IMR-90 (cell line): Measurements from ENCODE around the gene TMCC1. TPM values are rescaled to one million over a fixed set of nuclear protein-coding genes. Genes with fewer than 3 reads are reported as not detected.

Experiments used
- ATAC-seq: fragments of 200-7000 bp; cut with Tn5 transposase; 2 replicates; pipeline ENCODE4 v1.9.1; 2020; ENCODE audit warnings: low read depth, mild to moderate bottlenecking, moderate library complexity
- BruUV-seq: library from RNA; stranded (reverse); fragments of 400-500 nt; replicated peaks from 2 replicates; lab custom pipeline; 2021; lab: Mats Ljungman, UMichigan
- CTCF ChIA-PET: fragments of 300-600 bp; formaldehyde crosslinking; extraction: SDS; loops from one replicate; lab custom pipeline; 2021; ENCODE audit warnings: antibody characterized with exemption; lab: Yijun Ruan, JAX
- POLR2A ChIA-PET: fragments of 300-600 bp; sonication (Branson Sonifier 250); formaldehyde crosslinking; loops from one replicate; lab custom pipeline; 2022; ENCODE audit warnings: antibody characterized with exemption; ENCODE audit not compliant: unreplicated experiment; lab: Charles Lee
- DNase-seq: peaks from one replicate; pipeline ENCODE4 v3.0.0; 2013
- H2AFZ ChIP-seq: replicated peaks from 2 replicates; pipeline ENCODE3; 2013; ENCODE audit warnings: low read length, mild to moderate bottlenecking; ENCODE audit not compliant: poor library complexity
- H2AK5ac ChIP-seq: 2 replicates; pipeline ENCODE4 v1.6.1; 2013; ENCODE audit warnings: low read depth, low read length, inconsistent platforms
- H2AK9ac ChIP-seq: replicated peaks from 2 replicates; pipeline ENCODE3; 2013; ENCODE audit warnings: mild to moderate bottlenecking, low read depth, low read length, moderate library complexity; ENCODE audit not compliant: poor library complexity
- H2BK120ac ChIP-seq: 2 replicates; pipeline ENCODE4 v1.6.1; 2013; ENCODE audit warnings: low read depth, low read length, inconsistent platforms
- H2BK15ac ChIP-seq: 3 replicates; pipeline ENCODE4 v1.6.1; 2013; ENCODE audit warnings: low read depth, low read length, inconsistent platforms
- H2BK20ac ChIP-seq: 2 replicates; pipeline ENCODE4 v1.6.1; 2013; ENCODE audit warnings: low read depth, mild to moderate bottlenecking, inconsistent platforms, low read length, moderate library complexity
- H2BK5ac ChIP-seq: 2 replicates; pipeline ENCODE4 v1.6.1; 2013; ENCODE audit warnings: mild to moderate bottlenecking, low read depth, low read length, inconsistent platforms; ENCODE audit not compliant: poor library complexity, severe bottlenecking
- H3K14ac ChIP-seq: replicated peaks from 2 replicates; pipeline ENCODE4 v1.6.1; 2013; ENCODE audit warnings: low read depth, low read length, inconsistent platforms
- H3K18ac ChIP-seq: 2 replicates; pipeline ENCODE4 v1.6.1; 2013; ENCODE audit warnings: low read depth, low read length, control low read depth
- H3K23ac ChIP-seq: 2 replicates; pipeline ENCODE4 v1.6.1; 2013; ENCODE audit warnings: low read depth, low read length, inconsistent platforms
- H3K27ac ChIP-seq: 2 replicates; pipeline ENCODE4 v1.5.1; 2013; ENCODE audit warnings: mild to moderate bottlenecking, control low read depth, low read length; ENCODE audit not compliant: insufficient read depth
- H3K27me3 ChIP-seq: 2 replicates; pipeline ENCODE4 v1.6.1; 2013; ENCODE audit warnings: low read length; ENCODE audit not compliant: control insufficient read depth, insufficient read depth
- H3K36me3 ChIP-seq: 2 replicates; pipeline ENCODE4 v1.6.1; 2013; ENCODE audit warnings: low read length, mixed read lengths; ENCODE audit not compliant: control insufficient read depth, insufficient read depth
- H3K4ac ChIP-seq: 2 replicates; pipeline ENCODE4 v1.6.1; 2013; ENCODE audit warnings: low read depth, low read length, inconsistent platforms
- H3K4me1 ChIP-seq: 2 replicates; pipeline ENCODE4 v1.6.1; 2013; ENCODE audit warnings: low read length, mixed read lengths; ENCODE audit not compliant: control insufficient read depth, insufficient read depth
- H3K4me2 ChIP-seq: 2 replicates; pipeline ENCODE4 v1.6.1; 2013; ENCODE audit warnings: low read depth, mild to moderate bottlenecking, control low read depth, low read length, moderate library complexity
- H3K4me3 ChIP-seq: 2 replicates; pipeline ENCODE4 v1.5.1; 2013; ENCODE audit warnings: low read depth, mild to moderate bottlenecking, control low read depth, low read length, moderate library complexity; ENCODE audit not compliant: insufficient read depth
- H3K56ac ChIP-seq: 2 replicates; pipeline ENCODE4 v1.6.1; 2013; ENCODE audit warnings: low read length, inconsistent platforms; ENCODE audit not compliant: insufficient read depth; ENCODE audit errors: extremely low read depth
- H3K79me1 ChIP-seq, 2 experiments: 2 replicates each; pipeline ENCODE4 v1.6.1; 2013; ENCODE audit warnings: low read length in 2 of 2, inconsistent platforms in 1 of 2, low read depth in 1 of 2
- H3K9ac ChIP-seq: 2 replicates; pipeline ENCODE4 v1.6.1; 2013; ENCODE audit warnings: low read depth, low read length, control low read depth
- H3K9me1 ChIP-seq: 2 replicates; pipeline ENCODE4 v1.6.1; 2013; ENCODE audit warnings: low read length, inconsistent platforms; ENCODE audit not compliant: insufficient read depth
- H3K9me3 ChIP-seq: 2 replicates; pipeline ENCODE4 v1.6.1; 2013; ENCODE audit warnings: low read length; ENCODE audit not compliant: control insufficient read depth, insufficient read depth
- H4K20me1 ChIP-seq: 2 replicates; pipeline ENCODE4 v1.6.1; 2013; ENCODE audit warnings: low read length, inconsistent platforms; ENCODE audit not compliant: insufficient read depth
- H4K5ac ChIP-seq: 2 replicates; pipeline ENCODE4 v1.6.1; 2013; ENCODE audit warnings: mild to moderate bottlenecking, low read depth, low read length, control low read depth
- H4K8ac ChIP-seq, 2 experiments: 2 replicates each; pipeline ENCODE4 v1.6.1; 2013; ENCODE audit warnings: low read depth in 2 of 2, low read length in 2 of 2, control low read depth in 1 of 2, inconsistent platforms in 1 of 2
- H4K91ac ChIP-seq: 2 replicates; pipeline ENCODE4 v1.6.1; 2013; ENCODE audit warnings: low read depth, low read length, inconsistent platforms; ENCODE audit not compliant: insufficient read depth
- BHLHE40 ChIP-seq: fragments of 150-350 bp; IDR thresholded peaks from 2 replicates; pipeline ENCODE4 v1.6.1; 2016; ENCODE audit warnings: mild to moderate bottlenecking, low read depth, low read length
- CEBPB ChIP-seq: IDR thresholded peaks from 2 replicates; pipeline ENCODE4 v1.6.1; 2012; ENCODE audit warnings: low read depth, low read length, improper control_type of control experiment
- CHD1 ChIP-seq: IDR thresholded peaks from 2 replicates; pipeline ENCODE4 v1.6.1; 2012; ENCODE audit warnings: low read depth, low read length, improper control_type of control experiment
- CTCF ChIP-seq: conservative IDR thresholded peaks from 2 replicates; pipeline ENCODE4 v1.5.1; 2012; ENCODE audit warnings: mild to moderate bottlenecking, low read depth, low read length, improper control_type of control experiment
- FOS ChIP-seq: fragments of 150-350 bp; IDR thresholded peaks from 2 replicates; pipeline ENCODE4 v1.6.1; 2016; ENCODE audit warnings: low read depth, low read length
- MAFK ChIP-seq: IDR thresholded peaks from 2 replicates; pipeline ENCODE4 v1.6.1; 2012; ENCODE audit warnings: low read depth, low read length, improper control_type of control experiment
- MAZ ChIP-seq: IDR thresholded peaks from 2 replicates; pipeline ENCODE4 v1.6.1; 2012; ENCODE audit warnings: low read depth, mild to moderate bottlenecking, low read length, improper control_type of control experiment, moderate library complexity, borderline replicate concordance
- MXI1 ChIP-seq: IDR thresholded peaks from 2 replicates; pipeline ENCODE4 v1.6.1; 2012; ENCODE audit warnings: low read depth, mild to moderate bottlenecking, low read length, moderate library complexity, borderline replicate concordance
- NFE2L2 ChIP-seq: fragments of 150-350 bp; IDR thresholded peaks from 2 replicates; pipeline ENCODE4 v1.6.1; 2016; ENCODE audit warnings: low read depth, mild to moderate bottlenecking, low read length
- POLR2A ChIP-seq: IDR thresholded peaks from 2 replicates; pipeline ENCODE4 v1.6.1; 2012; ENCODE audit warnings: mild to moderate bottlenecking, low read depth, low read length
- RAD21 ChIP-seq: IDR thresholded peaks from 2 replicates; pipeline ENCODE4 v1.6.1; 2012; ENCODE audit warnings: low read length, improper control_type of control experiment
- RCOR1 ChIP-seq: IDR thresholded peaks from 2 replicates; pipeline ENCODE4 v1.6.1; 2012; ENCODE audit warnings: mild to moderate bottlenecking, low read length, improper control_type of control experiment; ENCODE audit not compliant: insufficient replicate concordance
- RFX5 ChIP-seq: IDR thresholded peaks from 2 replicates; pipeline ENCODE4 v1.8.0; 2012; ENCODE audit warnings: low read depth, mild to moderate bottlenecking, low read length, moderate library complexity
- SMC3 ChIP-seq: fragments of 150-350 bp; IDR thresholded peaks from 2 replicates; pipeline ENCODE4 v1.6.1; 2016; ENCODE audit warnings: low read depth, mild to moderate bottlenecking, antibody characterized with exemption, low read length, moderate library complexity
- WGBS, 2 experiments: methylation state at CpG; one replicate each; pipeline versions ENCODE4 v1.1.5 to v1.1.7; 2013; ENCODE audit warnings: missing lambda C conversion rate in 2 of 2; ENCODE audit not compliant: insufficient read length in 1 of 2; ENCODE audit errors: extremely low coverage in 2 of 2; 5-methylcytosine and 5-hydroxymethylcytosine counted together
- dilution Hi-C: fragments of 300-500 bp; cut with HindIII; formaldehyde crosslinking; loops from one replicate; pipeline ENCODE4 v1.14.3; 2018; ENCODE audit warnings: low sequenced_read_pairs; ENCODE audit not compliant: unreplicated experiment
- in situ Hi-C: fragments of 300-500 bp; cut with MboI; formaldehyde crosslinking; loops from 3 replicates; pipeline ENCODE4 v1.14.3; 2019; ENCODE audit warnings: low sequenced_read_pairs, inconsistent platforms, mixed read lengths
- intact Hi-C: fragments of 100-400 bp; cut with micrococcal nuclease; formaldehyde crosslinking; loops from 2 replicates; pipeline ENCODE4 v1.10.0; 2022
- polyA plus RNA-seq, 3 experiments: library from polyadenylated mRNA; depleted of rRNA; stranded (reverse); fragments of >200 nt; gene quantifications; 2 replicates each; pipeline ENCODE4 v1.2.3, GENCODE V29; 2012; ENCODE audit warnings: low replicate concordance in 1 of 3
- total RNA-seq: library from RNA; depleted of rRNA; stranded (reverse); fragments of >200 nt; gene quantifications from 2 replicates; pipeline ENCODE4 v1.2.3, GENCODE V29; 2012
- TF ChIP-seq, protein P1 (sequence below): fragments of 150-350 bp; IDR thresholded peaks from 2 replicates; pipeline ENCODE4 v1.6.1; 2017; ENCODE audit warnings: mild to moderate bottlenecking, antibody characterized with exemption, low read length, low read depth
- TF ChIP-seq, protein P2 (sequence below): fragments of 150-350 bp; IDR thresholded peaks from 2 replicates; pipeline ENCODE4 v1.6.1; 2016; ENCODE audit warnings: low read depth, mild to moderate bottlenecking, low read length, moderate library complexity, borderline replicate concordance

The TMCC1 gene
- total and polyA plus RNA-seq, 2 of the 4 experiments (the other 2 are of a cell fraction) = 5.0 to 7.3 TPM

- Histone ChIP-seq H3K9me3 (no peaks in the 10 kb centered on the region), H2BK15ac (no peak overlapping the region), H3K36me3 (no peaks in the 10 kb centered on the region), H3K9me1 (no peaks in the 10 kb centered on the region), H3K4me3 (no peak overlapping the region), H3K23ac (no peak overlapping the region), H4K8ac (no peak overlapping the region), H3K4ac (no peak overlapping the region), H2BK20ac (no peak overlapping the region), H2BK5ac (no peak overlapping the region), H2BK120ac (no peak overlapping the region), H4K91ac (no peak overlapping the region), H4K5ac (no peak overlapping the region), H3K9ac (no peak overlapping the region), H2AK9ac (no peak overlapping the region), H3K14ac (no peak overlapping the region), H4K20me1 (no peaks in the 10 kb centered on the region; the same call in 1 of the 2 replicates), H3K4me2 (no peak overlapping the region), H3K27me3 (no peaks in the 10 kb centered on the region), H2AFZ (no peak overlapping the region), H3K18ac (no peak overlapping the region), H3K27ac (no peak overlapping the region), H3K79me1 (no peaks in the 10 kb centered on the region), H3K56ac (no peak overlapping the region), H2AK5ac (no peak overlapping the region), H3K4me1 (no peaks in the 10 kb centered on the region)
- ChIA-PET CTCF (interaction anchor here (0.7 kb wide), 1 partner anchor 195 kb away, joined by 3 read pairs; no protein-coding TSS in a partner anchor), POLR2A (no interaction called here)
- in situ Hi-C loops = no loop called here
- no peak for TF ChIP-seq NFE2L2
- TF ChIP-seq SMC3 = no peak
- TF ChIP-seq CTCF = no peak
- TF ChIP-seq MAZ = no peak
- no peak for TF ChIP-seq RCOR1
- TF ChIP-seq POLR2A = no peak
- no peak for TF ChIP-seq RFX5
- no peak for TF ChIP-seq MXI1
- TF ChIP-seq, protein P1, sequence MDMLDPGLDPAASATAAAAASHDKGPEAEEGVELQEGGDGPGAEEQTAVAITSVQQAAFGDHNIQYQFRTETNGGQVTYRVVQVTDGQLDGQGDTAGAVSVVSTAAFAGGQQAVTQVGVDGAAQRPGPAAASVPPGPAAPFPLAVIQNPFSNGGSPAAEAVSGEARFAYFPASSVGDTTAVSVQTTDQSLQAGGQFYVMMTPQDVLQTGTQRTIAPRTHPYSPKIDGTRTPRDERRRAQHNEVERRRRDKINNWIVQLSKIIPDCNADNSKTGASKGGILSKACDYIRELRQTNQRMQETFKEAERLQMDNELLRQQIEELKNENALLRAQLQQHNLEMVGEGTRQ = no peak
- TF ChIP-seq, protein P2, sequence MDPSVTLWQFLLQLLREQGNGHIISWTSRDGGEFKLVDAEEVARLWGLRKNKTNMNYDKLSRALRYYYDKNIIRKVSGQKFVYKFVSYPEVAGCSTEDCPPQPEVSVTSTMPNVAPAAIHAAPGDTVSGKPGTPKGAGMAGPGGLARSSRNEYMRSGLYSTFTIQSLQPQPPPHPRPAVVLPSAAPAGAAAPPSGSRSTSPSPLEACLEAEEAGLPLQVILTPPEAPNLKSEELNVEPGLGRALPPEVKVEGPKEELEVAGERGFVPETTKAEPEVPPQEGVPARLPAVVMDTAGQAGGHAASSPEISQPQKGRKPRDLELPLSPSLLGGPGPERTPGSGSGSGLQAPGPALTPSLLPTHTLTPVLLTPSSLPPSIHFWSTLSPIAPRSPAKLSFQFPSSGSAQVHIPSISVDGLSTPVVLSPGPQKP = no peak
- no peak for TF ChIP-seq BHLHE40
- TF ChIP-seq MAFK = no peak
- TF ChIP-seq RAD21 = no peak
- TF ChIP-seq FOS = no peak
- no peak for TF ChIP-seq CHD1
- no peak for TF ChIP-seq CEBPB
- BruUV-seq = no TSS peak
- intact Hi-C loops = no loop called here
- dilution Hi-C loops = no loop called here
- ATAC-seq = no peak
- no peak for DNase-seq
- no CpG with 5 or more reads among the region's 3 CpGs for WGBS, 2 experiments
These were observed 188.2 kb downstream of the TMCC1 start for GRCh38 chr3:129705274-129705673.
